ENCODE results near the gene SLC49A3.

- TF ChIP-seq CTCF (IDR thresholded peaks at IDR 0.05 in 2 of 3, conservative IDR thresholded peaks at IDR 0.05 in 1 of 3; ENCODE audit: control insufficient read depth in 2 of 3, extremely low read depth in 1 of 3, insufficient read depth in 1 of 3, low read depth in 3 of 3, low read length in 3 of 3), result no peak
- TF ChIP-seq RBBP5 (conservative IDR thresholded peaks at IDR 0.05), result no peak
- no peak for TF ChIP-seq EED (IDR thresholded peaks at IDR 0.05; ENCODE audit: low read depth)
- TF ChIP-seq ZNF207 (IDR thresholded peaks at IDR 0.05; ENCODE audit: borderline replicate concordance), result no peak
- TF ChIP-seq EP300 (IDR thresholded peaks at IDR 0.05; ENCODE audit: borderline replicate concordance in 1 of 2, control insufficient read depth in 1 of 2, low read depth in 2 of 2, low read length in 2 of 2), result no peak
- TF ChIP-seq CREB1 (IDR thresholded peaks at IDR 0.05; ENCODE audit: low read depth), result no peak
- no peak for TF ChIP-seq IRF5 (IDR thresholded peaks at IDR 0.05; ENCODE audit: borderline replicate concordance)
- TF ChIP-seq USF1 (IDR thresholded peaks at IDR 0.05; ENCODE audit: borderline replicate concordance, extremely low read length, insufficient read depth, low read depth, low read length), result no peak
- no peak for TF ChIP-seq TAF1 (IDR thresholded peaks at IDR 0.05; ENCODE audit: borderline replicate concordance, low read depth, low read length)
- no peak for TF ChIP-seq ZNF274 (IDR thresholded peaks at IDR 0.05; ENCODE audit: insufficient read depth, insufficient read length)
- no peak for TF ChIP-seq POLR2AphosphoS5 (IDR thresholded peaks at IDR 0.05; ENCODE audit: low read length)
- TF ChIP-seq SMC3 (IDR thresholded peaks at IDR 0.05; ENCODE audit: borderline replicate concordance, low read length), result no peak
These were observed 9.3 kb downstream of the SLC49A3 start for GRCh38 chr4:679629-680028.

Measured in GM12878 (cell line).